GM15510 (cell line): Measurements from ENCODE around the gene TLDC2.

ENCODE experiments used
- POLR2A ChIP-seq: IDR thresholded peaks from 3 replicates; pipeline ENCODE4 v1.6.1; 2011; ENCODE audit warnings: borderline replicate concordance; ENCODE audit not compliant: insufficient read length; ENCODE audit errors: extremely low read depth

Gene TLDC2

GRCh38 chr20:36875702-36876472 lies at the start of gene TLDC2:
TSS of gene TLDC2 (plus strand) at chr20:36876138. CDS start at chr20:36876175, 37 bp downstream.
- TF ChIP-seq POLR2A: no peak

- no peak for TF ChIP-seq POLR2A
Measured at GRCh38 chr20:36826554-36827244, 49.2 kb upstream of the TLDC2 start.

DNA sequence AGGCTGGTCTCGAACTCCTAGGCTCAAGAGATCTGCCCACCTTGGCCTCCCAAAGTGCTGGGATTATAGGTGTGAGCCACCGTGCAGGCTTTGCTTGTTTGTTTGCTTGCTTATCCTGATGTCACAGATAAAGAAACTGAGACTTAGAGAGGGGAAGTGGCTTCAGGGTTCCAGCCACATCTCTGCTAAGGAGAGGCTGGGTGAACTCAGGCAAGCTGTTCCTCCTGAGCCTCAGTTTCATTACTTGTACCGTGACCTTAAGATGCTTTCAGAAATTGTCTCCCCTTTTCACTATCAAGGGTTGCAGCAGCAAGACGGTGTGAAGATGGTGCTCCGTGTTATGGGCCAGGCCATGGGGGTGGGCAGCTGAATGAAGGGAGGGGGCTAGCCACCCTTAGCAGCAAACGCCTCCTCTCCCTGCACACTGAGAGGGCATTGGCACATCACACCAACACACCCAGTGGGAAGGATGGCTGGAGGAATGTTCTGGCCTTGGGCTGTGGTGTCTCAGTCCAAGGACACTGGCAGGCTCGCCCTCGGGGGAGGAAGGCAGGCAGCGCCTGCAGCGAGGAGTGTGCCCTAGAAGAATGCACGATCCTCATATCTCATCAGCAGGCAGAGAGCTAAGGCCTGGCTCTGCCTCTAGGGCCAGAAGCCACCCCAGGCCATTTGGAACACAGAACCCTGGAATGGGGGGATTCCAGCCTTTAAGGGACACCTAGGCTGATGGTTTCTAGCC lies 48.2 kb upstream of the TLDC2 start:
- no peak for TF ChIP-seq POLR2A

GRCh38 chr20:36830791-36831691 lies 44.9 kb upstream of the TLDC2 start:
- TF ChIP-seq POLR2A: no peak

DNA sequence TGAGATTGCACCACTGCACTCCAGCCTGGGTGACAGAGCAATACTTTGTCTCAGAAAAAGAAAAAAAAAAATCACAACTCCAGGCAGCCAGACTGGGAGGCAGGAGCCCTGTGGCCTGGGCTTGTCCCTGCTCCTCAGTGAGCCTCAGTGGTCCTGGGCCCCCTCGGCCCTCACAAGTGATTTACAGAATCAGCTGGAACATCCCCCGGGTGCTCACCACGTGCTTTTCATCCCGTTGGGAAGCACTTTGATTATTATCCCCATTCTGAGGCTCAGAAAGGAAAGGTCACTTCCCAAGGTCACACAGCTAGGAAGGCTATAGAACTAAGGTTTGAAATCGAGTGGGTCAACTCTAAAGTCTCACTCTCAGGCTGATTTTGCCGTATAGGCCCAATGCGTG lies 43.1 kb upstream of the TLDC2 start:
- TF ChIP-seq POLR2A: no peak

- TF ChIP-seq POLR2A: no peak
Measured at GRCh38 chr20:36833275-36834020, 42.5 kb upstream of the TLDC2 start.

- no peak for TF ChIP-seq POLR2A
Measured at GRCh38 chr20:36835025-36835424, 40.9 kb upstream of the TLDC2 start.

DNA sequence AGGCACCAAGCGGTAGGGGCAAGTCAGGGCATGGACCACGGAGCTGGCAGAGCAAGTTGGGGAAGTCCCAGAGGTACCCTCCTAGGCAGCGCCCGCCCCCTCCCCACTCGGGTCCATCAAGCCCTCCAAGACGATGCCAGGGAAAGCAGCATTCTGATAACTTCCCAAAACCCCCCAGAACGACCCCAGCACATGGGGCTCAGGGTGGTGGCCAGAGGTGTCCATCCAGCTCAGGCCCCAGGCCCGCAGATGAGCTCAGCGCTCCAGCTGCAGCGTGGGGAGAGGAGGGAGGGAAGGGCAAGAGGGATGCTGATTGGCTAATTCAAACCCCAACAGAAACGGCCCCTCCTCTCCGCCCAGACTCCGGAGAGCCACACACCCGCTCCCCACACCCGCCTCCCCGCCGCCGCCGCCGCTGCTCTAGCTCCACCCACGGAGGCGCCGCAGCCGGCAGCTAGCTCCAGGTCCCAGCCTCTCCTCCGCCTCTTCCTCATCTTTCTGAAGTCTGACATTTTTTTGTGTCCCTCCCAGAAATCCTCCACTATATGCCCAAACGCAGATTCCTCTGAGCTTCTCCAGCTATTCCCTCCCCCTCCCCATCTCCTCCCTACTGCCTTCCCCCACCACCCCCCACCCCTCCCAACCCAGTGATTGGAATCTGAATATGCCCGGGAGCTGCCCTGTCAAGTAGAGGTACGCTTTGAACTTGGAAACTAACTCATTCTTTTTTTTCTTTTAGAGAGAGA lies 40.3 kb upstream of the TLDC2 start:
- peak; percentile 69 for TF ChIP-seq POLR2A

DNA sequence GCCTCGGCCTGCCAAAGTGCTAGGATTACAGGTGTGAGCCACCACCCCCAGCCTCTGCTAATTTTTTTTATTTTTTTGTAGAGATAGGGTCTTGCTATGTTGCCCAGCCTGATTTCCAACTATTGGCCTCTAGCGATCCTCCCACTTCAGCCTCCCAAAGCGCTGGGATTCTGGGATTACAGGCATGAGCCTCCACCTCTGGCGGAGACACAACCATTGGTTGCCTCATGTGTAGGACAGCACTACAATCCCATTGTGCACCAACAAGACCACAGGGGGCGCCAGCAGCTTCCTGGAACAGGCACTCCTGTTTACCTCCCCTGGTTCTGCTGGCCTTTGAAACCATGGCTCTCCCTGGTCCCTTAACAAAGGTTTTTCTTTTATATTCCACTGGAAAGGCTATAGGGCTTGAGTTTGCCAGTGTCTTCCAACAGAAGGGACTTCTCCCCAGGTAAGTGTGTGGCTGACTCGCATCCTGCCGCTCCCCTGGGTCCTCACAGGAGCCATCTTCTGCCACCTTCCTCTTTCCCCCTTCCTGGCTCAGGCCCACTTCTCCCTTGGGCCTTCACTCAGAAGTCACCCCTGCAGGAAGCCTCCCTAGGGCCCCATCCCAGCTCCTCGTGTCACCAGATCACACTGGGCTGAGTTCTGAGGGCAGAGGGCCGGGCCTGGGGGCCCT lies 39.2 kb upstream of the TLDC2 start:
- peak; percentile 30 for TF ChIP-seq POLR2A

DNA sequence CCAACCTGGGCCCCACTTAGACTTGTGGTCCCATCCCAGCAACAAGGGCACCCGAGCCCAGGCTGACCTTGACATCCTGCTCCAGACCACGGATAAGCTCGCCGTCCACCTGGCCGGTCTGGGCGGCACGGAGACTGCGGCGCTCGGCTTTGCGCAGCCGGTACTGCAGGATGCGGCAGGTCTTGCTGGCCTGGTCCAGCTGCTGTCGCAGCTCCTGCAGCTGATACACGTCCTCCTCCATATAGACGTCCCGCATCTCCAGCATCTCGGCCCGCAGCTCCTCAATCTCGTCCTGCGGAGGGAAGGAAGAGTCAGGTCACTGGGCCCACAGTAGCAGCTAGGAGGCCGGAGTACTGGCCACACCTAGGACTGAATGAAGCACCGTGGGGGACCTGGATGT lies 36.8 kb upstream of the TLDC2 start:
- TF ChIP-seq POLR2A: no peak

GRCh38 chr20:36845288-36845971 lies 30.5 kb upstream of the TLDC2 start:
- TF ChIP-seq POLR2A: no peak
